Natural killer cell (primary cell): ENCODE measurements around the gene MAN1A2. TPM values are rescaled to one million over a fixed set of nuclear protein-coding genes. Genes with fewer than 3 reads are reported as not detected.

Experiments used
- ATAC-seq, 3 donors: fragments of 150-1000 bp in 2 of 3; fragments of 200-7000 bp in 1 of 3; cut with Tn5 transposase; 1 replicate in 1 of 3; 2 replicates in 2 of 3; pipeline ENCODE4 v1.10.0; 2021; ENCODE audit warnings: mild to moderate bottlenecking in 2 of 3, moderate library complexity in 2 of 3
- DNase-seq, 2 donors: peaks; one replicate each; pipeline versions ENCODE4 v3.0.0 to v3.0.0-alpha.2; 2013 to 2021; ENCODE audit warnings: mixed read lengths in 1 of 2
- H3K27ac ChIP-seq: one replicate; pipeline ENCODE4 v1.5.1; 2013; ENCODE audit warnings: mild to moderate bottlenecking, low read length
- H3K27me3 ChIP-seq: one replicate; pipeline ENCODE4 v1.6.1; 2013; ENCODE audit warnings: low read length; ENCODE audit not compliant: control insufficient read depth, insufficient read depth
- H3K36me3 ChIP-seq: one replicate; pipeline ENCODE4 v1.6.1; 2013; ENCODE audit warnings: low read length; ENCODE audit not compliant: control insufficient read depth, insufficient read depth
- H3K4me1 ChIP-seq: one replicate; pipeline ENCODE4 v1.6.1; 2013; ENCODE audit warnings: low read length; ENCODE audit not compliant: control insufficient read depth, insufficient read depth
- H3K4me3 ChIP-seq: one replicate; pipeline ENCODE4 v1.5.1; 2013; ENCODE audit warnings: low read length
- H3K9me3 ChIP-seq: one replicate; pipeline ENCODE4 v1.6.1; 2013; ENCODE audit warnings: low read length; ENCODE audit not compliant: control insufficient read depth, insufficient read depth
- H3K27ac Mint-ChIP-seq, 2 donors: one replicate each; pipeline ENCODE4 v1.8.0; 2022; ENCODE audit warnings: mild to moderate bottlenecking in 2 of 2, mixed read lengths in 2 of 2, moderate library complexity in 1 of 2
- H3K27me3 Mint-ChIP-seq, 2 donors: one replicate each; pipeline ENCODE4 v1.8.0; 2022; ENCODE audit warnings: low read depth in 2 of 2, mixed read lengths in 2 of 2
- H3K36me3 Mint-ChIP-seq: one replicate; pipeline ENCODE4 v1.8.0; 2022; ENCODE audit warnings: mixed read lengths
- H3K4me1 Mint-ChIP-seq, 2 donors: one replicate each; pipeline ENCODE4 v1.8.0; 2022; ENCODE audit warnings: mixed read lengths in 2 of 2
- H3K4me3 Mint-ChIP-seq: one replicate; pipeline ENCODE4 v1.8.0; 2022; ENCODE audit warnings: mild to moderate bottlenecking, moderate library complexity, mixed read lengths
- H3K9me3 Mint-ChIP-seq, 2 donors: one replicate each; pipeline ENCODE4 v1.8.0; 2022; ENCODE audit warnings: mixed read lengths in 2 of 2
- CTCF ChIP-seq: fragments of 200-600 bp; IDR thresholded peaks from one replicate; pipeline ENCODE4 v1.8.0; 2022; ENCODE audit warnings: antibody characterized with exemption
- WGBS: methylation state at CpG from one replicate; pipeline ENCODE4 v1.1.7; 2013; ENCODE audit warnings: missing lambda C conversion rate; ENCODE audit not compliant: insufficient coverage; 5-methylcytosine and 5-hydroxymethylcytosine counted together
- intact Hi-C: fragments of 100-400 bp; cut with micrococcal nuclease; formaldehyde crosslinking; loops from one replicate; pipeline ENCODE4 v1.14.2; 2022
- total RNA-seq, 4 donors: library from RNA; stranded (reverse); fragments of 120-200 nt in 1 of 4; gene quantifications; one replicate each; pipeline versions ENCODE4 v1.2.3 to v1.2.4, GENCODE V29; 2013 to 2022

Gene MAN1A2
- total RNA-seq, 3 donors from 2014 or later (not counting 1 experiment from before 2014, with no cell fraction given), result 75.5 to 90.0 (median 87.1) TPM

- Histone ChIP-seq H3K4me1 (peaks cover 7% of the 10 kb centered on the region), H3K27me3 (no peaks in the 10 kb centered on the region), H3K4me3 (no peak overlapping the region), H3K27ac (no peak overlapping the region), H3K36me3 (no peaks in the 10 kb centered on the region), H3K9me3 (no peaks in the 10 kb centered on the region)
- TF ChIP-seq CTCF, result no peak
- no peak overlapping the region for H3K4me3 Mint-ChIP-seq
- WGBS, result 100% methylated on average over 1 of the region's 1 CpG
- H3K4me1 Mint-ChIP-seq, result peaks cover 64 to 69% of the 10 kb centered on the region in 2 donors
- ATAC-seq (no peak), DNase-seq (no peak)
- no peaks in the 10 kb centered on the region for H3K36me3 Mint-ChIP-seq
- intact Hi-C loops, result no loop called here
- H3K27me3 Mint-ChIP-seq, result no peaks in the 10 kb centered on the region
- peak overlapping the region; percentile 55 to 81 for H3K27ac Mint-ChIP-seq
- no peaks in the 10 kb centered on the region for H3K9me3 Mint-ChIP-seq
Observed at GRCh38 chr1:117389779-117390178, 22.5 kb downstream of the MAN1A2 start.

GRCh38 chr1:117392771-117393170 lies 25.5 kb downstream of the MAN1A2 start:
- H3K27ac Mint-ChIP-seq, result no peak overlapping the region
- DNase-seq (no peak), ATAC-seq (no peak)
- H3K27ac ChIP-seq, result no peak overlapping the region
- H3K36me3 ChIP-seq, result no peaks in the 10 kb centered on the region
- H3K27me3 ChIP-seq, result no peaks in the 10 kb centered on the region
- no peak overlapping the region for H3K4me3 ChIP-seq
- 57% methylated on average over 1 of the region's 1 CpG for WGBS
- H3K4me1 ChIP-seq, result peaks cover 4% of the 10 kb centered on the region
- H3K27me3 Mint-ChIP-seq, result no peaks in the 10 kb centered on the region
- H3K9me3 ChIP-seq, result no peaks in the 10 kb centered on the region
- no peak overlapping the region for H3K4me3 Mint-ChIP-seq
- peaks cover 48 to 54% of the 10 kb centered on the region in 2 donors for H3K4me1 Mint-ChIP-seq
- no peaks in the 10 kb centered on the region for H3K9me3 Mint-ChIP-seq
- no peak for TF ChIP-seq CTCF
- H3K36me3 Mint-ChIP-seq, result no peaks in the 10 kb centered on the region
- intact Hi-C loops, result no loop called here

- no peak for ATAC-seq
- Mint-ChIP-seq H3K36me3 (no peaks in the 10 kb centered on the region), H3K27ac (no peak overlapping the region)
Observed at GRCh38 chr1:117396074-117396473, 28.8 kb downstream of the MAN1A2 start.

More at GRCh38 chr1:117396074-117396473, 28.8 kb downstream of the MAN1A2 start:
- no peaks in the 10 kb centered on the region for H3K27me3 ChIP-seq
- no peak for DNase-seq
- no peaks in the 10 kb centered on the region for H3K27me3 Mint-ChIP-seq
- TF ChIP-seq CTCF, result no peak
- no peaks in the 10 kb centered on the region for H3K9me3 Mint-ChIP-seq
- intact Hi-C loops, result no loop called here
- no peak overlapping the region for H3K4me3 ChIP-seq
- peaks cover 65 to 68% of the 10 kb centered on the region in 2 donors for H3K4me1 Mint-ChIP-seq
- no peaks in the 10 kb centered on the region for H3K9me3 ChIP-seq
- H3K4me3 Mint-ChIP-seq, result no peak overlapping the region
- no peak overlapping the region for H3K27ac ChIP-seq
- H3K4me1 ChIP-seq, result no peaks in the 10 kb centered on the region
- H3K36me3 ChIP-seq, result no peaks in the 10 kb centered on the region
